K562 (cell line): ENCODE results near the gene HGD. TPM values are rescaled to one million over a fixed set of nuclear protein-coding genes. Genes with fewer than 3 reads are reported as not detected.

Experiments used
- ATAC-seq: fragments of 200-7000 bp; cut with Tn5 transposase; 3 replicates; pipeline ENCODE4 v1.9.1; 2020; ENCODE audit warnings: moderate library complexity
- BruUV-seq: library from RNA; stranded (reverse); fragments of 400-500 nt; replicated peaks from 2 replicates; lab custom pipeline; 2021; lab: Mats Ljungman, UMichigan
- CTCF ChIA-PET: fragments of 300-600 bp; formaldehyde crosslinking; extraction: SDS; loops from one replicate; lab custom pipeline; 2021; ENCODE audit warnings: low intra/inter-chr PET ratio; lab: Yijun Ruan, JAX
- POLR2A ChIA-PET: fragments of 300-600, 350-650 bp; sonication (Branson Sonifier 250); formaldehyde crosslinking; extraction: SDS; loops from one replicate; lab custom pipeline; 2021; ENCODE audit warnings: antibody characterized with exemption, inconsistent platforms; lab: Yijun Ruan, JAX
- DNase-seq, 4 experiments: peaks; one replicate each; pipeline versions ENCODE4 v3.0.0 to v3.0.0-alpha.2; 2011 to 2018; ENCODE audit warnings: low spot score in 3 of 4, mixed read lengths in 3 of 4; ENCODE audit errors: extremely low read depth in 1 of 4
- FAIRE-seq: peaks from 2 replicates; lab custom pipeline; 2011; peaks lifted over from hg19 to GRCh38; lab: Jason Lieb, UNC
- H2AFZ ChIP-seq: 2 replicates; pipeline ENCODE4 v1.6.0; 2011; ENCODE audit warnings: low read depth, low read length, control low read depth, inconsistent platforms
- H3K27ac ChIP-seq: fragments of 200-600 bp; 3 replicates; pipeline ENCODE4 v1.8.0; 2011; ENCODE audit warnings: low read depth, mild to moderate bottlenecking, control low read depth, inconsistent platforms, low read length, moderate library complexity, mixed read lengths; ENCODE audit errors: extremely low read depth
- H3K27me3 ChIP-seq, 2 experiments: fragments of 300-600 bp in 1 of 2; 2 replicates in 1 of 2; 3 replicates in 1 of 2; pipeline versions ENCODE4 v1.6.0 to v1.8.0; 2011; ENCODE audit warnings: inconsistent platforms in 2 of 2, low read length in 2 of 2, mild to moderate bottlenecking in 1 of 2, mixed read lengths in 1 of 2, moderate library complexity in 1 of 2; ENCODE audit not compliant: control insufficient read depth in 2 of 2, insufficient read depth in 2 of 2
- H3K36me3 ChIP-seq: fragments of 300-600 bp; 3 replicates; pipeline ENCODE4 v1.8.0; 2011; ENCODE audit warnings: mild to moderate bottlenecking, low read length, inconsistent platforms; ENCODE audit not compliant: control insufficient read depth, insufficient read depth
- H3K4me1 ChIP-seq, 2 experiments: fragments of 200-600 bp in 1 of 2; replicated peaks in 1 of 2; 2 replicates in 1 of 2; 3 replicates in 1 of 2; pipeline versions ENCODE4 v1.5.1 to v1.8.0; 2011; ENCODE audit warnings: inconsistent platforms in 2 of 2, low read length in 2 of 2, mild to moderate bottlenecking in 1 of 2, mixed read lengths in 1 of 2, moderate library complexity in 1 of 2; ENCODE audit not compliant: control insufficient read depth in 2 of 2, insufficient read depth in 2 of 2
- H3K4me2 ChIP-seq: 2 replicates; pipeline ENCODE4 v1.6.1; 2011; ENCODE audit warnings: low read length, control low read depth, inconsistent platforms, mixed read lengths; ENCODE audit not compliant: insufficient read depth
- H3K4me3 ChIP-seq: fragments of 200-600 bp; sonication (generic), shearing (Covaris generic); 2 replicates; pipeline ENCODE4 v1.5.1; 2016; ENCODE audit warnings: control low read depth, inconsistent platforms
- H3K79me2 ChIP-seq: fragments of 200-600 bp; 3 replicates; pipeline ENCODE4 v1.8.0; 2011; ENCODE audit warnings: low read length, inconsistent platforms; ENCODE audit not compliant: control insufficient read depth, insufficient read depth
- H3K9ac ChIP-seq, 2 experiments: 2 replicates each; pipeline versions ENCODE4 v1.6.0 to v1.6.1; 2011; ENCODE audit warnings: low read depth in 2 of 2, low read length in 2 of 2, control low read depth in 1 of 2, inconsistent platforms in 1 of 2, mild to moderate bottlenecking in 1 of 2, mixed read lengths in 1 of 2; ENCODE audit not compliant: insufficient read depth in 1 of 2
- H3K9me1 ChIP-seq: one replicate; pipeline ENCODE4 v1.6.0; 2011; ENCODE audit warnings: inconsistent platforms, mild to moderate bottlenecking, low read length, moderate library complexity; ENCODE audit not compliant: control insufficient read depth, insufficient read depth
- H3K9me3 ChIP-seq: replicated peaks from 2 replicates; pipeline ENCODE4 v1.5.1; 2011; ENCODE audit warnings: low read depth, low read length, inconsistent platforms; ENCODE audit not compliant: control insufficient read depth, insufficient read depth
- H4K20me1 ChIP-seq: replicated peaks from 2 replicates; pipeline ENCODE4 v1.6.1; 2011; ENCODE audit warnings: low read length, inconsistent platforms, mixed read lengths; ENCODE audit not compliant: control insufficient read depth, insufficient read depth
- BRF1 ChIP-seq: IDR thresholded peaks from 3 replicates; pipeline ENCODE4 v1.6.1; 2011; ENCODE audit warnings: borderline replicate concordance, mild to moderate bottlenecking; ENCODE audit not compliant: insufficient read length; ENCODE audit errors: extremely low read depth
- CBX8 ChIP-seq: fragments of 200-600 bp; sonication (generic); IDR thresholded peaks from 2 replicates; pipeline ENCODE4 v1.6.1; 2012; ENCODE audit warnings: borderline replicate concordance, mixed run types, low read depth, mild to moderate bottlenecking, moderate library complexity, mixed read lengths, low read length, control low read depth, inconsistent platforms; ENCODE audit not compliant: poor library complexity, severe bottlenecking; ENCODE audit errors: extremely low read depth
- DPF2 ChIP-seq: fragments of 450-650 bp; IDR thresholded peaks from 2 replicates; pipeline ENCODE4 v1.6.1; 2016
- GABPB2 ChIP-seq: fragments of 250-450 bp; sonication (Bioruptor Pico); conservative IDR thresholded peaks from 2 replicates; pipeline ENCODE4 v1.5.1; 2021; ENCODE audit warnings: mild to moderate bottlenecking
- JUN ChIP-seq, 2 experiments: sonication (generic) in 1 of 2; formaldehyde crosslinking in 1 of 2; IDR thresholded peaks; 2 replicates each; pipeline versions ENCODE4 v1.6.1 to v1.8.0; 2012 to 2022; ENCODE audit warnings: borderline replicate concordance in 2 of 2, mild to moderate bottlenecking in 2 of 2, improper control_type of control experiment in 1 of 2, low read depth in 1 of 2, low read length in 1 of 2, missing genetic modification reagents in 1 of 2
- RNF2 ChIP-seq: sonication (generic); IDR thresholded peaks from 2 replicates; pipeline ENCODE4 v1.6.1; 2016
- SAP30 ChIP-seq: fragments of 200-600 bp; sonication (generic); IDR thresholded peaks from 2 replicates; pipeline ENCODE4 v1.6.1; 2012; ENCODE audit warnings: borderline replicate concordance, low read depth, mild to moderate bottlenecking, moderate library complexity, low read length, control low read depth, inconsistent platforms; ENCODE audit not compliant: insufficient read depth, poor library complexity, severe bottlenecking
- ZBED1 ChIP-seq: IDR thresholded peaks from 2 replicates; pipeline ENCODE4 v1.6.1; 2014
- ZC3H8 ChIP-seq: fragments of 450-650 bp; IDR thresholded peaks from 2 replicates; pipeline ENCODE4 v1.6.1; 2017
- ZSCAN29 ChIP-seq: fragments of 450-650 bp; IDR thresholded peaks from 2 replicates; pipeline ENCODE4 v1.6.1; 2017
- WGBS: fragments of 100-300 bp; shearing (Covaris generic); methylation state at CpG from one replicate; pipeline ENCODE4 v1.1.6; 2016; ENCODE audit warnings: low coverage, mixed read lengths; ENCODE audit not compliant: insufficient coverage; ENCODE audit errors: missing lambda C conversion rate; 5-methylcytosine and 5-hydroxymethylcytosine counted together
- in situ Hi-C: fragments of 300-500 bp; cut with MboI; formaldehyde crosslinking; loops from 4 replicates; pipeline ENCODE4 v1.15.0; 2018; ENCODE audit warnings: inconsistent platforms, mixed read lengths
- intact Hi-C: fragments of 100-400 bp; cut with micrococcal nuclease; formaldehyde crosslinking; loops from 2 replicates; pipeline ENCODE4 v1.14.2; 2022
- polyA plus RNA-seq, 8 experiments: library from polyadenylated mRNA; depleted of rRNA in 4 of 8; stranded (reverse) in 5 of 8; unstranded in 3 of 8; fragments of >200 nt; fragmentation: Nextera tagmentation in 2 of 8; fragmentation: Illumina TruSeq in 1 of 8; extraction: Ambion mirVana in 2 of 8; extraction: Trizol in 1 of 8; gene quantifications; 2 replicates each; pipeline versions ENCODE4 v1.2.1 to v1.2.3, GENCODE V29; 2011 to 2014; ENCODE audit warnings: inconsistent platforms in 1 of 8, missing spikeins in 1 of 8
- total RNA-seq, 7 experiments: library from RNA; depleted of rRNA in 6 of 7; stranded (reverse); fragments of >200 nt in 6 of 7; fragmentation: Illumina TruSeq in 2 of 7; extraction: Trizol in 2 of 7; gene quantifications; 2 replicates each; pipeline versions ENCODE4 v1.2.1 to v1.2.3, GENCODE V29; 2011 to 2021; ENCODE audit warnings: low replicate concordance in 1 of 7

The HGD gene
- total and polyA plus RNA-seq, 9 of the 15 experiments (the other 6 are each of a cell fraction or from before 2014, with no cell fraction given), result 0.08 to 0.25 (median 0.17) TPM; not detected in 4

- Histone ChIP-seq H3K9me3 (no peaks in the 10 kb centered on the region), H3K36me3 (no peaks in the 10 kb centered on the region), H3K9me1 (no peaks in the 10 kb centered on the region), H3K4me3 (no peak overlapping the region), H3K27ac (no peak overlapping the region), H3K4me1 (no peaks in the 10 kb centered on the region), H3K79me2 (no peaks in the 10 kb centered on the region), H3K4me2 (no peak overlapping the region), H2AFZ (no peak overlapping the region), H3K27me3 (no peaks in the 10 kb centered on the region)
- CTCF ChIA-PET, result no interaction called here
- in situ Hi-C loops, result no loop called here
- no TSS peak for BruUV-seq
- intact Hi-C loops, result no loop called here
- POLR2A ChIA-PET, result no interaction called here
- DNase-seq (no peak), ATAC-seq (no peak)
- TF ChIP-seq DPF2, result no peak
- no peak for TF ChIP-seq ZSCAN29
- TF ChIP-seq ZBED1, result no peak
- TF ChIP-seq JUN (IDR thresholded peaks at IDR 0.05; ENCODE audit: borderline replicate concordance, low read depth, low read length), result no peak
- no peak for TF ChIP-seq JUN (CRISPR knock-in tag; IDR thresholded peaks at IDR 0.05; ENCODE audit: borderline replicate concordance)
- TF ChIP-seq CBX8, result no peak
- TF ChIP-seq ZC3H8, result no peak
- no peak for TF ChIP-seq SAP30
- no peak for TF ChIP-seq BRF1
- TF ChIP-seq RNF2, result no peak
- TF ChIP-seq GABPB2 (CRISPR knock-in tag), result no peak
- TF ChIP-seq, all 486 proteins: peak for 0
- 89% methylated on average over 4 of the region's 4 CpGs for WGBS
- no peak for FAIRE-seq
- Histone ChIP-seq H3K9ac (no peak overlapping the region), H4K20me1 (no peaks in the 10 kb centered on the region)
Observed at GRCh38 chr3:120730576-120731542, 48.8 kb upstream of the HGD start.
